Brain microvascular endothelial cell (primary cell): Measurements from ENCODE around the gene CFAP45.

Experiments
- DNase-seq: peaks from one replicate; pipeline ENCODE4 v3.0.0-alpha.2; 2020
- H3K27ac ChIP-seq: fragments of 250-450 bp; sonication (Bioruptor Pico); 2 replicates; pipeline ENCODE4 v1.5.1; 2020; ENCODE audit warnings: mild to moderate bottlenecking, moderate library complexity
- H3K27me3 ChIP-seq: fragments of 250-450 bp; sonication (Bioruptor Pico); replicated peaks from 2 replicates; pipeline ENCODE4 v1.5.1; 2020; ENCODE audit warnings: mild to moderate bottlenecking
- H3K36me3 ChIP-seq: fragments of 250-450 bp; sonication (Bioruptor Pico); replicated peaks from 2 replicates; pipeline ENCODE4 v1.5.1; 2020; ENCODE audit warnings: mild to moderate bottlenecking
- H3K4me3 ChIP-seq: 2 replicates; pipeline ENCODE4 v1.5.1; 2011; ENCODE audit warnings: low read depth, mild to moderate bottlenecking, control low read depth, low read length, moderate library complexity
- in situ Hi-C: cut with HindIII; loops from 2 replicates; pipeline ENCODE4 v1.10.0; 2017; ENCODE audit warnings: low sequenced_read_pairs, low pct_ligation_motif_present
- TF ChIP-seq, protein P1 (sequence below): IDR thresholded peaks from 2 replicates; pipeline ENCODE4 v1.5.1; 2011; ENCODE audit warnings: low read depth, mild to moderate bottlenecking, moderate library complexity, low read length, control low read depth, inconsistent platforms; ENCODE audit errors: missing control alignments

Gene CFAP45

DNA sequence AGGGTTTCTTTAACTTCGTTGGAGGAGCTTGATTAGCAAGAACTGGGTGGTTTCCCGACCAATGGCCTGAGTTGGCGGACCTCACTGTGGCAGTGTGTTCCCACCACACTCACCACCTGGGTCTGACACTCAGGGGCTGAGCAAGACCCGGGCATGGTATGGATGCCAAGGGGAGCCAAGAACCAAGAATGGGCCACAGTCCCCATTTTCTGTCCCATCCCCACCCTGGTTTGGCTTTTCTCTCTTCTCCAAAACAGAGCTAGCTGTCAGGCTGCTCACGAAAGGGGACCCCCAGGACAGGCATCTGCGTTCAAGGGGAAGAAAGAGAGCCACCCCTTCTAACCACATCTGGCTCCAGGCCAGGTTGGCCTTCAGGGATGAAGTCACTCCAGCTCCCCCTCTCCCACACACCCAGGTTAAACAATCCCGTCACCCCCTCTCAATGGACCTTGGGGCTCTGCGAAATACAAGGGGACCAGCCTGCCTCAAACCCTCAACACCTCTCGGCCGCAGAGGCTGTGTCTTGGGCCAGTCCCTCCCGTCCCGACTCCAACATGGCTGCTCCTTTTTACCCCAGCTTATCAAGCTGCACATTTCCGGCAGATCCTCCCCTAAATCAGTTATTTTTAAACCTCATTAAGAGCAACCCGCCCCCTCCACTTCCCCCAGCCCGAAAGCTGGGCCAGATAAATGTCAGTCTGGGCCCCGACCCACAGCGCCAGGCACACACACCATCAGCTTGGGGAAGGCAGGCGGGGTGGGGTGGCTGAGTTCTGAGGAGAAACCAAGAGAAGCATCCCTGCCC is 21.9 kb upstream of the CFAP45 start:
- in situ Hi-C loops: no loop called here
- peak overlapping the region; percentile 100 for H3K4me3 ChIP-seq
- H3K27ac ChIP-seq: peak overlapping the region; percentile 97
- DNase-seq: no peak
- H3K27me3 ChIP-seq: no peaks in the 10 kb centered on the region
- TF ChIP-seq, protein P1, sequence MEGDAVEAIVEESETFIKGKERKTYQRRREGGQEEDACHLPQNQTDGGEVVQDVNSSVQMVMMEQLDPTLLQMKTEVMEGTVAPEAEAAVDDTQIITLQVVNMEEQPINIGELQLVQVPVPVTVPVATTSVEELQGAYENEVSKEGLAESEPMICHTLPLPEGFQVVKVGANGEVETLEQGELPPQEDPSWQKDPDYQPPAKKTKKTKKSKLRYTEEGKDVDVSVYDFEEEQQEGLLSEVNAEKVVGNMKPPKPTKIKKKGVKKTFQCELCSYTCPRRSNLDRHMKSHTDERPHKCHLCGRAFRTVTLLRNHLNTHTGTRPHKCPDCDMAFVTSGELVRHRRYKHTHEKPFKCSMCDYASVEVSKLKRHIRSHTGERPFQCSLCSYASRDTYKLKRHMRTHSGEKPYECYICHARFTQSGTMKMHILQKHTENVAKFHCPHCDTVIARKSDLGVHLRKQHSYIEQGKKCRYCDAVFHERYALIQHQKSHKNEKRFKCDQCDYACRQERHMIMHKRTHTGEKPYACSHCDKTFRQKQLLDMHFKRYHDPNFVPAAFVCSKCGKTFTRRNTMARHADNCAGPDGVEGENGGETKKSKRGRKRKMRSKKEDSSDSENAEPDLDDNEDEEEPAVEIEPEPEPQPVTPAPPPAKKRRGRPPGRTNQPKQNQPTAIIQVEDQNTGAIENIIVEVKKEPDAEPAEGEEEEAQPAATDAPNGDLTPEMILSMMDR: no peak
- peaks cover 31% of the 10 kb centered on the region for H3K36me3 ChIP-seq

DNA sequence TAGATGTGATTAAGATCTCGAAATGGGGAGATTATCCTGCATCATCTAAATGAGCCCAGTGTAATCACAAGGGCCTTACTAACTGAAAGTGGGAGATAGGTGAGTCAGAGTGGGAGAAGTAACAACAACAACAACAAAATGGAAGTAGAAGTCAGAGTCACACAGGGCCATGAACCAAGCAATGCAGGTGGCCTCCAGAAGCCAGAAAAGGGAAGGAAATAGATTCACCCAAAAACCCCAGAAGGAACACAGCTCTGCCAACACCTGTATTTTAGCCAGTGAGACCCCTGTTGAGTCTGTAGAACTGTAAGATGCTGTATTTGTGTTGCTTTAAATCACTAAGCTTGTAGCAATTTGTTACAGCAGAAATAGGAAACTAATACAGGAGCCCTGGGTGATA is 21.3 kb upstream of the CFAP45 start:
- no peaks in the 10 kb centered on the region for H3K27me3 ChIP-seq
- H3K4me3 ChIP-seq: no peak overlapping the region
- peak overlapping the region; percentile 97 for H3K27ac ChIP-seq
- TF ChIP-seq, protein P1: no peak
- DNase-seq: no peak
- H3K36me3 ChIP-seq: peaks cover 34% of the 10 kb centered on the region
- in situ Hi-C loops: no loop called here

DNA sequence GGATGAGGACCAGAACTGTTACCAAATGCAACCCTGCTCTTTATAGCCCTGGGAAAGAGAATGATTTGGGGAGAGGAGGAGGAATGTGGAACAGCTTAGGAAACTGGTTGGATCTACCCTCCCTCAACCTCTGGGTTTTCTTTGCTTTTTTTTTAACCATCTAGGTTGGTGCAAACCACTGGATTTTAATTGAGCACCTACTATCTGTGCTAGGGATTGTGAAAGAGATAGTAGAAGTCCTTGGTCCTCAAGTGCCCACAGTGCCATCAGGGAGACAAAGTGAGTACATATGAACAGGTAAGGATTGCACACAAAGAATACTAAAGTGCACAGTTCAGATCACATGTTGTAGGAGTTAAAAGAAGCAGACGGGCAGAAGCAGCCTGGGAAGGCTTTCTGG is 20.7 kb upstream of the CFAP45 start:
- no peak overlapping the region for H3K27ac ChIP-seq
- DNase-seq: no peak

DNA sequence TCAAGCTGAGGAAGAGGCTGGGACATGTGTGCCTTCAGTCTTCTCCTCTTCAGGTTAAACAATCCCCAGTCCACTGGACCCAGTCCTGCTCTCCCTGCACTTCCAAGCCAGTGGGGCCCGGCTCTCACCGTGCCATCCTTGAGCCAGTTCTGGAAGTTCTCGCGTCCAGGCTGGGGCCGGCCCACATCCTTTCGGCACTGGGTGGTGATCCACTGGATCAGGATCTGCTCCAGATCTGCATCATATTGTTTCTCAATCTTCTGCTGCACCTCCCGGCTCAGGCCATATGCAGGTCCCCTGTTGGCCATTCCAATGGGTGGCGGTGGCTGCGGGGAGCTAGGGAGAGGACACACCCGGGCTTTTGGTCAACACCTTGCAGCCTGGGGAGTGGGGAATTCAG is 20.2 kb upstream of the CFAP45 start:
- no peaks in the 10 kb centered on the region for H3K27me3 ChIP-seq

More for the DNA sequence above, 20.7 kb upstream of the CFAP45 start:
- peaks cover 34% of the 10 kb centered on the region for H3K36me3 ChIP-seq
- H3K4me3 ChIP-seq: no peak overlapping the region
- in situ Hi-C loops: no loop called here
- H3K27me3 ChIP-seq: no peaks in the 10 kb centered on the region
- TF ChIP-seq, protein P1: no peak

DNA sequence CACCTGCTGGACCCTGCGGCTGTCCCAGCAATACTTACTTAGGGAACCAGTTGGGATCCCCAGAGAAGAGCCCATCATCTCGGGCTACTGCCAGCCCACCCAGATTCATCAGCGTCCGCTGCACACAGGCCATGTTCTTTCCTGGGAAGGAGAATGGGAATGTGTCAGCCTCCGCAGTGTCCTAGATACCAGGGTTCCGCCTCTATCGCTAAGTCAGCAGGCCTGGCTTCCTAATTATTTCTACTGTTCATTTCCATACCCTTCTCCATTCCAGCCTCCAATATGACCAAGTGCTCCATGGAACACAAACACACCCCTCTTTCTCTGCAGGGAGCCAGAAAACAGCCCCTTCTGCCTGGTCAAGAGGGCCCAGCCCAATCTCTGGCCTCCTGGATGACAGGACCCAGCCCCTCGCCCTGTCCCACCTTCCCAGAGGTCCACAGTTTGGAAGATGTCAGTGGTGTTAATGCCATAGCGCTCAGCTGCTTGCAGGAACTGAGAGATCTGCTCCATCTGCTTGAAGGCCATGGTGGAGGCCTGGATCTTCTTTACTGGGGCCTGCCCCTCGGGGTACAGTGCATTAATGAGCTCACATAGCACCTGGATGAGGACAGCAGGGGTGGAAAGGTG is 19.4 kb upstream of the CFAP45 start:
- TF ChIP-seq, protein P1: no peak
- Histone ChIP-seq H3K4me3 (no peak overlapping the region), H3K36me3 (peaks cover 34% of the 10 kb centered on the region), H3K27me3 (no peaks in the 10 kb centered on the region), H3K27ac (no peak overlapping the region)
- in situ Hi-C loops: no loop called here
- DNase-seq: no peak

More for the DNA sequence above, 20.2 kb upstream of the CFAP45 start:
- no peak overlapping the region for H3K27ac ChIP-seq
- no peak for DNase-seq
- TF ChIP-seq, protein P1: no peak
- in situ Hi-C loops: no loop called here
- H3K36me3 ChIP-seq: peaks cover 34% of the 10 kb centered on the region
- no peak overlapping the region for H3K4me3 ChIP-seq
